Measurements from ENCODE around the gene SOCS7.

The SOCS7 gene, protein sequence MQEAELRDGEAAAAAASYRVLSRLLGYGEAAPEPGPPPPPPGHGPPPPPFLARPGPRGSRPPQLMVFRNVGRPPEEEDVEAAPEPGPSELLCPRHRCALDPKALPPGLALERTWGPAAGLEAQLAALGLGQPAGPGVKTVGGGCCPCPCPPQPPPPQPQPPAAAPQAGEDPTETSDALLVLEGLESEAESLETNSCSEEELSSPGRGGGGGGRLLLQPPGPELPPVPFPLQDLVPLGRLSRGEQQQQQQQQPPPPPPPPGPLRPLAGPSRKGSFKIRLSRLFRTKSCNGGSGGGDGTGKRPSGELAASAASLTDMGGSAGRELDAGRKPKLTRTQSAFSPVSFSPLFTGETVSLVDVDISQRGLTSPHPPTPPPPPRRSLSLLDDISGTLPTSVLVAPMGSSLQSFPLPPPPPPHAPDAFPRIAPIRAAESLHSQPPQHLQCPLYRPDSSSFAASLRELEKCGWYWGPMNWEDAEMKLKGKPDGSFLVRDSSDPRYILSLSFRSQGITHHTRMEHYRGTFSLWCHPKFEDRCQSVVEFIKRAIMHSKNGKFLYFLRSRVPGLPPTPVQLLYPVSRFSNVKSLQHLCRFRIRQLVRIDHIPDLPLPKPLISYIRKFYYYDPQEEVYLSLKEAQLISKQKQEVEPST

DNA sequence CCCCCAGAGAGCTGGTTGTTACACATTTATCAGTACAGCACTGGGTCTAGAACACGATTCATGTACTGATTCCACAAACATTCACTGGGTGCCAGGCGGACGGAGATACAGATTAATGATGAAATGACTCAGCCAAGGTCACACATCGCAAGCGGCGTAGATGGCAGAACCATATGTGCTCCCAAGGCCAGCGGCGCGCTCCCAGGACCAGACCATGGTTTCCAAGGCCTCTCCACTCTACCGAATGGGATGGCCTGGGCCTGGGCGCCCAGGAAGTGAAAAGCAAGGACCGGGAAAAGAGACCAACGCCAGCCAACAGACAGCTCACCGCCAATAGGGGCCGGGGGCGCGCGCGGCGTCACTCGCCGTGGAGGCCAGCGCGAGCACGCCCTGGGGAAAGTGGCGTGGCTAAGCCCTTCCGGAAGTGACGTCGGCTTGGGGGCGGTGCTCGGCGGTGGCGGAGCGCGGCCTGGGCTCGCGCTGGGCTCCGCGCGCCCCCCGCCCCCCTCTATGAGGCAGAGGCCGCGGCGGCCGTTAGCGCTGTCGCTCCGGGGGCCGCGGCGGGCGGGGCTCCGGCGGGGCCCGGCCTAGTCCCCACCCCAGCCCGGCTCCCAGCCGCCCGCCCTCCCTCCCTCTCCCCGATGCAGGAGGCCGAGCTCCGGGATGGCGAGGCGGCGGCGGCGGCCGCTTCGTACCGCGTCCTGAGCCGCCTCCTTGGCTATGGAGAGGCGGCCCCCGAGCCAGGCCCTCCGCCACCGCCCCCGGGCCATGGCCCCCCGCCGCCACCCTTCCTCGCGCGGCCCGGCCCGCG is at the start of gene SOCS7:
TSS of gene SOCS7 (plus strand) at position 433 of the 811 bp plus-strand sequence. CDS start at position 642, 209 bp downstream.
- DNase-seq = peak; percentile 97

DNA sequence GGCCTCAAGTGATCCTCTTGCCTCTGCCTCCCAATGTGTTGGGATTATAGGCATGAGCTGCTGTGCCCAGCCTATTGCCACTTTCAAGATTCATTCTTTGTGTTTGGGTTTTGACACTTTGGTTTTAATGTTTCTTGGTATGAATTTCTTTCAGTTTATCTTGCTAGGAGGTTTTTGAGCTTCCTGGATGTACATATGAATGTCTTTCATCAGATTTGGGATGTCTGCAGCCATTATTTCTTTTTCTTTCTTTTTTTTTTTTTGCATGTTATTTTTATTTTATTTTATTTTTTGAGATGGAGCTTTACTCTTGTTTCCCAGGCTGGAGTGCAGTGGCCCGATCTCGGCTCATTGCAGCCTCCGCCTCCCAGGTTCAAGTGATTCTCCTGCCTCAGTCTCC is 36.1 kb upstream of the SOCS7 start:
- DNase-seq = no peak

DNA sequence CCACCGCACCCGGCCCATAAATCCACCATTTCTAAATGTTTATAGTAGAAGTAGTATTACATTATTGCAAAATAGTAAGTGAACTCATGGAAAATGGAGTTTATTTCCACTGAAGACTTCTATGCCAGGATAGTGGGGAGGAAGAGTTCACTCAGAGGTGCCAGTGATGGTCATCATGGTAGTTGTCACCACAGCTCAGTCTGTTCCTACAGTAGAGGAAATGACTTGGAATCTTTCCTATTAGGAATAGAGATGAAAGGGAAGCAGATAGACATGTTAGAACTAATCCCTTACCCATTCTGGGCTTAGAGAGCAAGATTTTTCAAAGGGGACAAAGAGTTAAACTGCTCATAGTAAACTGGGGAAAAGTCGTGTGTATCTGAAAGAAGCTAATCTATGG is 34.6 kb upstream of the SOCS7 start:
- no peak for DNase-seq

DNA sequence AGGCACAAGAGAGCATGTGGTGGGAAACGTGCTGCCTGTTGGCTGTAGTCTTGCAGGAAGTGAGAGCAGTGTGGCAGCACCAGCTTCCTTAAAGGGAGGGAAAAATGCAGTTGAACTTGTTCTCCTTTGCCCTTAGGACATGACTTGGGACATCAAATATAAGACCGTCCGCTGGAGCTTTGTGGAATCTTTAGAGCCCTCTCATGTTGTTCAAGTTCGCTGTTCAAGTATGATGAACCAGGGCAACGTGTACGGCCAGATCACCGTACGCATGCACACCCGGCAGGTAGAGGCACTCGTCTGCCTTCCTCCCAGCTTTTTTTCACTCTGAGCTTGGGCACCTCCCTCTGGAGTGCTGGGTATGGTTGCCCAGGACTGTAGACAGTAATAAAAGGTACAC is 31.2 kb upstream of the SOCS7 start:
- no peak for DNase-seq

DNA sequence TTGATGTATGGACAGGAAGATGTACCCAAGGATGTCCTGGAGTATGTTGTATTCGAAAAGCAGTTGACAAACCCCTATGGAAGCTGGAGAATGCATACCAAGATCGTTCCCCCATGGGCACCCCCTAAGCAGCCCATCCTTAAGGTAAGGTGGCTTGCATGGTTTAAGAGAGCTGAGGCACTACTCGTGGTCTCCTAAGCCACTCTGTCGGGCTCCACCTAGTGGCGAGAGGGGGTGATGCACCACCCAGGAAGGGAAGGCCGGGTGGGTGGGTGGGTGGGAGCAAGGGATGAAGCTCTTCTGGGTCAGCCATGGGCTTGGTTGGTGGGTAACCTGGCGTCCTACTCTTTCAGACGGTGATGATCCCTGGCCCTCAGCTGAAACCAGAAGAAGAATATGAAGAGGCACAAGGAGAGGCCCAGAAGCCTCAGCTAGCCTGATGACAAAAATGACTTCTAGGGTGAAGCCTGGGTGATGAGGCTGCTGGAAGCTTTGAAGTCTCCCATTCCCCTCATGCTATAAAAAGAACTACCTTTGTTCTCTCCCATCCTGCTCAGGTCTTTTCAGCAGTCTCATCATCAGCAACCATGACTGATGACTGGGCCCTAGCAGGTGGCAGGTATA is 29.4 kb upstream of the SOCS7 start:
- DNase-seq = peak; percentile 74

DNA sequence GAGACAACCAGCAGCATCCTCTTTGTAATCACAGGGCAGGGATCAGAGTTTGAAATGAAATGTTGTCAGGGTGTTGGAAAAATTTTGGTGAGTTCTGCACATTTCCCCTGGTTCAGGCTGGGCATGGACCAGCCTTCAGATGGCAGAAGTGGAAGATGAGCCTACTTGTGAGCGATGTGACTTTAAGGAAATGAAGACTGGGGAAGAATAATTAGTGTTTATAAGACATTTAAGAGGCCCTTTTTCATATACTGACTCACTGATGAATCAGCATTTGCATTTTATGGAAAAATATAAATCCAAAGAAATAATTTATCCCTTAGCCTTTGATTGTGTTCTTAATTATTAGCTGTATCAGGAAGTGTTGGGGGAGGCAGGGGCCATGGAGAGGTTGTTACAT is 28.7 kb upstream of the SOCS7 start:
- no peak for DNase-seq

DNA sequence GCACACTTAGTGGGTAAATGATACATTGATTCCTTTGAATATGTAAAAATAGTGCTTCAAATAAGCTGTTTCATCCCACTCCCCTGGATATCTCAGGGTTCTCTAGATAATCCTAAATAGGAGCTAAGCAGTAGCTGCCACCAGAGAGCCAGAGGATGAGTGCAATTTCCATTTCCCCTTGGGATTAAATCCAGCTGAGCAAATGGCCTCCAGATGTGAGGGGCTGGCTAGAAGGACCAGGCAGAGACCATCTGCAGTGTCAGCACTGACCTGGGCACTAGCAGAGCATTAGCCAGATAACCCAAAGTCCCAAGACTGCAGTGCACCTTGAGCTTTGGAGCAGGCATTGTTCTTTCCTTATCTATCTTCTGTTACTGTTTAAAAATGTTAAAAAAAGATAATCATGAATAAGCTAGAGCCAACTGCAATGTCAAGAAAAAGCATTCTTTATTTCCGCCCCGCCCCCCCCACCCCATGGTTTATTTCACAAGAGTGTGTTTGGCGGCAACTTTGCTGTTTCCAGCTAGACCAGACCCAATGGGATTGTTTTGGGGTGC is 27.4 kb upstream of the SOCS7 start:
- DNase-seq = no peak

DNA sequence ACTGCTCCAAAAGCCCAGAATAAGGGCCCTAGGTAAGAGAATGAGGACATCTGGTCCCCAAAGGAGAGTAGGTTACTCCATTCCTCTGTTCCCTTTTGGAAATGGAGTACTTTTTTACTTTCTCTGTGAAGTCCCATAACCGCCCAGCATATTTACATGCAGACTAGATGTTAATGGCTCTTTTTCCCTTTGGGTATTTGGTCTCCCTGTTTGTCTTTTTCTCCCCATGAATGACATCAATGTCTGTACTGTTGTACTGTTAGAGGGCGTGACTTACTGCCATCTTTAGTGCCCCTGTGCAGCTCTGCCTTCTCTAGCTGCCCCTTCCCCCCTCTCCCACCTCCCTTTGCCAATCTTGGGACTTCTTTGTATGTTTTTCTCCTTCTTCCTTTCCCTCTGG is 26.9 kb upstream of the SOCS7 start:
- no peak for DNase-seq

DNA sequence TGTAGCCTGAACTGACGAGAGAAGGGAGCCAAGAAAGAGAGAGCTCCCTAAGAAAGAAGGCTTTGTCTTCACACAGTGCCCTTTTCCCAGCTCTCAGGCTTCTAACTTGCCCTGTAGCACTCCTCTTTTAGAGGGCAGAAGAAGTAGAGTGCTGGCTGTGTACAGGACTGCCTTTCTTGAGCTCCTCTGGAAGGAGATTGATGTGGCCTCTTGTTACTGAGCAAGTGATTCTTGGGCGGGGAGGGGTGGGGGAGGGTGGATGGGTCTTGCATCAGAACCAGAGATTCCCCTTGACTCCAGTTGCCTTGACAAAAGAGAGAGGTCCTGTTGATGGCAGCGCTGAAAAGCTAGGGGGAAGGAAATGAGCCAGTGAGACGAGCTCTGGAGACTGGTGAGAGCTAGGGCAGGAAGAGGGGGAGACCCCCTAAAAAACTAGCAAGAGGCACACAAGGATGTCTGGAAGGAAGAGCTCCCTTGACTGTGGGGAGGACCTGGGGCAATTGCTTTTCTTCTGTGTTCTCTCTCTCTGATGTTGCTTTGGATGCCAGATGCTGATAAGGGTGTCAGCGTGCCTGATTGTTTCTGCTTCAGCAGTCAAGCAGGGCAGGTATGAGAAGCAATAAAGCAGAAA is 26.3 kb upstream of the SOCS7 start:
- DNase-seq = no peak

DNA sequence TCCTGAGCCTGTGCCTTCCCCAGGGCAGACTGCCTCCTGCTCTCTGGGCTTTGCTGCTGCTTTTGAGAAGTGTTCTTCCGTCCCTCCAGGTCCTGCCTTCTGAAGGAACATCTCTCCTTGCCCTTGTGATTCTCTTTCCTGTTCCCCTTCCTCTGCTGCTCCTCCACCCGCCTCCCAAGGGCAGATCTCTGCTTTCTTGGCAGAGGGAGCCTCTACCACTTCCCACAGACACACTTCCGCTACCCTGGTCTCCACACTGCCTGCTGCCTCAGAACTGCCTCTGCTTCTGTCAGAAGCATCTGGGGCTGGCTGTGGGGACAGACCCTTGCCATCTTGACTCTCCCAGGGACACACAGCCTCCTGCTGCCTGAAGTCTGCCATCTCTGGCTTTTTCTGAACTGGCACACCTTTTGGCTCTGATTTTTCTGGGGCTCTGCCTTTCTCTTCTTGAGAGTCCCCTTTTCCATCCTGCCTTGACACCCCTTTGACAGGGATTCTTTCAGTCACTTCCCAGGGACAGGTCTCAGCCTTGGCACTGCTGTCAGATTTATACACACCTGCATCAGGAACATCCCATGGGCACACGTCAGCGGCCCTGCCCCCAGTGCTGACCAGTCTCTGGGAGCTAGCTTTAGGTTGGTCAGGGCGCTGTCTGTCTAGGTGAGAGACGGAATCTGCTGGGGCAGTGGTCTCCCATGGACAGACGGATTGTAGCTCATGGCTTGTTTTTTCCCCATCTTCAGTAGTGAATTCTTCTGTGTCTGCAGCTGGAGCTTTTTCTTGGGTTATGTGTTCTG is 24.4 kb upstream of the SOCS7 start:
- no peak for DNase-seq

DNA sequence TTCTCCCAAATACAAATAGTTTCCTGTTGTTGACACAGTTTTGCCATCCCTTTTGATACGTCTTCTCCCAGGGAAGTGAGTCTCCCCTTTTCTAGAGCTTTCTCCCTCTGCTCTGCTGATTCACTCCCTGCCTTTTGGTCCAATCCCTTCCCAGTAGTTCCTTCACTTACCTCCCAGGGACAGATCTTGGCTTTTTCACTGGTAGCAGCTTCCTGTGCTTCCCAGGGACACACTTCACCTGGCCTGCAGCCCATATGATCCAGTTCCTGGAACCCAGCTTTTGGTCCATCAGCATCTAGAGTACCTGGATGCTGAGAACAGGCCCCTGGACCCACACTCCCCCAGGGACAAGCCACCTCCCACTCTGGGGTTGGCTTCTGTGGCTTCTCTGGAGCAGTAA is 23.7 kb upstream of the SOCS7 start:
- no peak for DNase-seq

DNA sequence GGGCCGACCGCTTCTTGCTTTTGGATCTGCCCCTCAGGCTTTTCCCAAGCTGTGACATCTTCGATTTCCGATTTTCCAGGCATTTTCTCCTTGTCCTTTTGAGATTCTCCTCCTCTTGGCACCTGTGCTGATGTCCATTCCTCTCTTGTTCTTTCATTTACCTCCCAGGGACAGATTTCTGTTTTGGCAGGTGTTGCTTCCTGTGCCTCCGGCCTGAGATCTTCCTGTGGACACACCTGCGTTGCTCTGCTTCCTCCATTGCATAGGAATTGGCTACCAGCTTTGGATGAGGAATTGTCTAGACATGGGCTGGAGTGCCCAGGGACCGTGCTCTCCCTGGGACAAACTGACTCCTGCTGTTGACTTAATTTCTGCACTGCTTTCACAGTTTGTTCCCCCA is 23.0 kb upstream of the SOCS7 start:
- no peak for DNase-seq

DNA sequence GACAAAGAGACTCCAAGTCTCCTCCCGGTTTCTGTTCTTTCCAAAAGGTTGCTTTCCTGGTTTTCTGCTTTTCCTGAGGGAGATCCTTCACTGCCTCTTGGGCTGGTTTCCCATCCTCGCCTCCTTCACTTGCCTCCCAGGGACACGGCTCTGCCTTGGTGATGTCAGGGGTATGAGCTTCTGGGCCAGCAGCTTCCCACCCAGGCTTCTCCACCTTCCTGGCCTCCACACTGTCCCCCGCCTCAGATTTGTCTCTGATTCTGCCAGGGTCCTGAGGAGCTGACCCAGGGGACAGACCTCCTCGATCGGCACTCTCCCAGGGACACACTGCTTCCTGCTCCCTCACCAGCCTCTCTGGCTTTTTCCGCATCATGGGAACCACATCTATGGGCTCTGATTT is 22.4 kb upstream of the SOCS7 start:
- no peak for DNase-seq

DNA sequence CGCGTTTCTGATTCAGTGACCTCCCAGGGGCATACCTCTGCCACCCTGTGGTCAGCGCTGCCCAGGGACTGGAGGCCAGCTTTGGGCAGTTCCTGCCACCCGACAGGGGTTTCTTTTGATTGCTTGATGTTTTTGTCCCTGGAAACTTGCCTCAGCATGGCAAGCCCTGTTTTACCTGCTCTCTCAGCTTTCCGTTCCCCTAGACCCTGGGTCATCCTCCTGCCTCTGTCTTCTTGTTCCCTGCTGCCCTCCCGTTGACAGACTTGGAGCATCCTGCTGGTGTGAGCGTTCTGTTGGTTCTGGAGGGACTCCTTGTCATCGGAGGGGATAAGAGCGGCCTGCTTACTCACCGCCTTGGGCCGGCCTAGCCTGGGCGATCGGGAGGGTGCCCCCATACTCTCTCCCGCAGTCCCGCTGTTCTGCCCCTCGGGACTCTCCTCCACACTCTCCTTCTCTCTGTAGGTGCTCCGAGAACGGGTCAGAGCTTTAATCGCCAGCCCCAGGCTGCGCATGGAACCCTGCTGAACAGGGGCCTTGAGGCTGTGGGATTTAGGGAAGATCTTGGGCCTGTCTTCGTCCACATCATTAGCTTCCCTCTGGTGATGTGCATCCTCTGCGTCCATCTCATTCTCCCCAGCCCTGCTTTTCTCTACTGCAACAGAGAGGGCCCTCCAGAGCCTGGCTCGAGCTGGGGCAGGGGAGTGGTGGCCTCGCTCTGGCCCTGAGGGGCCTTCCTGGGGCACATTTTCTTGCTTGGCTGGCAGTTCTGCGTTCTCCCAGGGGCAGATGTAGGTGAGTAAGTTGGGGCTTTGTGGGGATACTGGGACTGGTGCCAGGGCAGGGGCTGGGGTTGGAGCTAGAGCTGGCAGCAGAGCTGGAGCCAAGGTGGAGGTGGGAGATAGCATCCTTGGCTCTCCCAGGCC is 21.6 kb upstream of the SOCS7 start:
- no peak for DNase-seq

DNA sequence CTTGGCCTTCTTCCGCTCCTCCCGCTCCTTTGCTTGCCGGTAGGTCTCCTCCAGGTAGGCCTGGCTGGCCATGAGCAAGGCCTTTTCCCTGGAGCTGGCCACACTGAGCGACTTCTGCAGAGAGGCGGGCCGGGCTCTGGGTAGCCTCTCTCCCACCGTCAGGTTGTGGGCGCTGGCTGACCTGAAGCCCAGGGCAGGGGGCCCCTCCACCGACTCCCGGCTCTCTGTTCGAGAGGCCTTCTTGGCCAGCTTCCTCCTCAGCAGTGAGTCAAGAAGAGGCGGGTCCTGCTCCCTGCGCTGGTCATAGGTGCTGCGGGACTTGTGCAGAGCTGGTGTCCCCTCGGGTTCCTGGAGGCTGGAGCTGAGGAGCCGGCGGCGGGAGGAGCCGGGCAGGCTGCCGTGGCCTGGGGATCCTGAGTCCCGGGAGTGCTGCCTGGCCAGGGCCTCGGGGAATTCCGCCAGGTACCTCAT is 20.7 kb upstream of the SOCS7 start:
- no peak for DNase-seq

DNA sequence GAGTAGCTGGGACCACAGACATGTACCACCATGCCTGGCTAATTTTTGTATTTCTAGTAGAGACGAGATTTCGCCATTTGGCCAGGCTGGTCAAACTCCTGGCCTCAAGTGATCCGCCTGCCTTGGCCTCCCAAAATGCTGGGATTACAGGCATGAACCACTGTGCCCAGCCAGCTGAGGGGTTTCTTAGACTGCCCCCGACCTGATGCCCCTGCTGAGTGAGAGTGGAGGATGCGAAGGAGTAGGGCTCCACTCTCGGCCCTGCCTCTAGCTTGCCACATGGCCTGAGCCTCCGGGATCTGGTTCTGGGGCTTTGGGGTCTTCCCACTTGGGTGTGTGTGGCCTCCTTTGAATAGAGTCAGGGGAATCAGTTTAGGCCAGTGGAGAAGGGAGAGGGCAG is 18.9 kb upstream of the SOCS7 start:
- no peak for DNase-seq

DNA sequence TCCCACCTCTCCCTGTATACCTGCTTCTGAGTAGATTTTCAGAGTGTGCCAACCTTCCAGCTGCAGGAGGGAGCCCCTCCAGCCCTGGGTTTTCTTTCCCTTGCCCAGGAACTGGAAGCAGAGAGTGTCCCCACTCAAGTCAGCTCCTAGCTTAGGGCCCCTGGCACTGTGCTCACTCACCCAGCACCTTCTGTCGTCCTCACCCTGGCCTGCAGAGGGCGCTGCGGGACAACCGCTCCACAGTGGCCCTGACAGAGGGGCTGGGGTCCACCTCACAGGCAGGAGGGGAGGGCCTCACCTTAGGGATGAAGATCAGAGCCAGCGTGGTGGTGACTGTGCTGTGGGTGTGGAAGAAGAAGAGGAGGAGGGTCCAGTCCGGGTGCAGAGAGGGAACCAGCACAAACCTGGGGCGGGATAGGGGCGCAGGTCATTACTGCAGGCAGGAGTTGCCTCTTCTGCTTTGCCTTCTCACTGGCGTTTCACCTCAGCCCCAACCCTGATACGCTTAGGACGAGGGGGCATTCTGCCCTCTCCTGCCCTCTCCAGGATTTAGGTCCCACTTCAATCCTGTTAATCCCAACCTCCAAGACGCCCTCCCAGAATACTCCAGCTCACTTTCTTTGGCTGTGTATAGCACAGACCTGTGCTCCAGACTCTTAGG is 17.9 kb upstream of the SOCS7 start:
- DNase-seq = peak; percentile 40

DNA sequence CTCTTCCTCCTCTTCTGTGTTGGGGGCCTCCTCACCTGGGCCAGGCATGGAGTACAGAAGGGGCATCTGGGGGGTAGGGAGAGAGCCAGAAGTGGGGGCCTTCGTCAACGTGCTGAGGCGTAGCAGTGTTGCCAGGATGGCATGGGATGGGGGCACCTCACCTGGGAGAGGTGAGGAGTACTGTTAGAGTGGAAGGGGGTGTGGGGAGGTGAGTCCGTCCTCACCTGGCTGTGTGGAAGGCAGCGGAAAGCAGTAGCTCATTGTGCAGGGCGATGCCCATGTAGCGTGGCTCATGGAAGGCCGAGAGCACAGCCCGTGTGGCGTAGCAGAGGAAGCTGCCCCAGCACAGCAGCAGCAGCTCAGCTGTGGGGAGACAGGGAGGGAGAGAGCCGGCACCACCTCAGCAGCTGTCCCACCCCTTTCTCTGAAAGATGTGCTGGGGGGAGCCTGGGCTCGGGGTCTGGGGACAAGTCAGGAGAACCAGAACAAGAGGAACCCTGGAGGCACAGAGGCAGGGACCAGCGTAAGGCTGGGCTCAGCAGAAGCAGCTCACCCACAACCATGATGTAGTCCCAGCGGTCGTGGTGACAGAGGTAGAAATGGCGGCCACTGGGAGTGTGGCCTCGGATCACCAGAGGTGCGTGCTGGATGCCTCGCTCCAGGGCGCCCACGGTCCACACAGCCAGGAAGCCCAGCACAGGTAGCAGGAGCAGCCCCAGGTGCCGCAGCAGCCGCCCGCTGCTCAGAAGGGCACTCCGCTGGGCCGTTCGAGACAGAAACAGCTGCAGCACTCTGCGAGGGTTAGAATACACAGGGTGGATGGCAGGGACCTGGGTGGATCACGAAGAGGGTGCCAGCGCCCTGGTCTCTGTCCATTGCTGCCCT is 16.9 kb upstream of the SOCS7 start:
- no peak for DNase-seq

DNA sequence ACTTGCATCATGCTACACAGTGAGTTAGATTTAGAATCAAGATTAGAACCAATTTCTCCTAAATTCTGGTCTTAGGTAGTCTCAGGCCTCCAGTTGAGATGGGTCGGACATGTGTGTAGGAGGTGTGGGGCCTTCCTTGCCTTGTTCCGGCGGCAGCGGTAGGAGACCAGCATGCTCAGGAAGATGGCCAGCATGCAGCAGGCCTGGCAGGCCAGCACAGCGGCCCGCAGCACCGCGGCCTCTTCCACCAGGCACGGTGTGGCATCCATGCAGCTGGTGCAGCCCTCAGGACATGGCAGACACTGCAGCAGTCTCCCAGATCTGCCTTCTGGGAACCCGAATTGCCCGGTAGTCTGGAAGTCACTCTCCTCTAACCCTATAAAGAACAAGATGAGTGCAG is 14.8 kb upstream of the SOCS7 start:
- DNase-seq = no peak
